ENCODE results near the gene CALML5.

Gene CALML5

GRCh38 chr10:5460468-5461202, 38.7 kb downstream of the CALML5 start:
- H3K9ac ChIP-seq (ENCODE audit: low read length): no peak overlapping the region
- peaks cover 25% of the 10 kb centered on the region; the same call in 1 of the 2 replicates for H3K36me3 ChIP-seq (ENCODE audit: low read length)
- no peaks in the 10 kb centered on the region for H3K9me2 ChIP-seq (replicated peaks; ENCODE audit: insufficient read depth, low read length)
- TF ChIP-seq CTCF (IDR thresholded peaks at IDR 0.05; ENCODE audit: insufficient read depth, low read length, poor library complexity, severe bottlenecking) (no peak), EZH2phosphoT487 (conservative IDR thresholded peaks at IDR 0.05; ENCODE audit: low read length) (no peak)
- no peak overlapping the region for H3K4me2 ChIP-seq (ENCODE audit: low read depth, low read length, poor library complexity, severe bottlenecking)
- no peaks in the 10 kb centered on the region for H3K27me3 ChIP-seq (ENCODE audit: low read length)
- no peak overlapping the region for H2AFZ ChIP-seq (ENCODE audit: low read depth, low read length, severe bottlenecking)
- H4K20me1 ChIP-seq (ENCODE audit: low read depth, low read length): no peaks in the 10 kb centered on the region
- no peaks in the 10 kb centered on the region for H3F3A ChIP-seq (ENCODE audit: insufficient read depth)
- H3K9me3 ChIP-seq (ENCODE audit: insufficient read depth, low read length): no peaks in the 10 kb centered on the region
- H3K4me3 ChIP-seq (ENCODE audit: insufficient read depth, low read length, poor library complexity, severe bottlenecking): no peak overlapping the region
- H3K79me2 ChIP-seq (ENCODE audit: insufficient read depth, low read length): no peaks in the 10 kb centered on the region
- no peak overlapping the region for H3K27ac ChIP-seq (ENCODE audit: low read depth, low read length)

GRCh38 chr10:5458949-5459747, 40.2 kb downstream of the CALML5 start:
- Histone ChIP-seq H3K9ac (ENCODE audit: low read length) (no peak overlapping the region), H3K9me3 (ENCODE audit: insufficient read depth, low read length) (no peaks in the 10 kb centered on the region), H3K36me3 (ENCODE audit: low read length) (peaks cover 36% of the 10 kb centered on the region; the same call in 1 of the 2 replicates), H4K20me1 (ENCODE audit: low read depth, low read length) (no peaks in the 10 kb centered on the region), H3K4me3 (ENCODE audit: insufficient read depth, low read length, poor library complexity, severe bottlenecking) (no peak overlapping the region), H3K27me3 (ENCODE audit: low read length) (no peaks in the 10 kb centered on the region), H2AFZ (ENCODE audit: low read depth, low read length, severe bottlenecking) (no peak overlapping the region), H3K4me2 (ENCODE audit: low read depth, low read length, poor library complexity, severe bottlenecking) (no peak overlapping the region), H3F3A (ENCODE audit: insufficient read depth) (no peaks in the 10 kb centered on the region), H3K79me2 (ENCODE audit: insufficient read depth, low read length) (no peaks in the 10 kb centered on the region), H3K9me2 (replicated peaks; ENCODE audit: insufficient read depth, low read length) (no peaks in the 10 kb centered on the region), H3K27ac (ENCODE audit: low read depth, low read length) (no peak overlapping the region)
- TF ChIP-seq EZH2phosphoT487 (conservative IDR thresholded peaks at IDR 0.05; ENCODE audit: low read length) (no peak), CTCF (IDR thresholded peaks at IDR 0.05; ENCODE audit: insufficient read depth, low read length, poor library complexity, severe bottlenecking) (no peak)

GRCh38 chr10:5458425-5458824, 40.9 kb downstream of the CALML5 start:
- peaks cover 36% of the 10 kb centered on the region; the same call in 1 of the 2 replicates for H3K36me3 ChIP-seq (ENCODE audit: low read length)

More at GRCh38 chr10:5458425-5458824, 40.9 kb downstream of the CALML5 start:
- TF ChIP-seq EZH2phosphoT487 (conservative IDR thresholded peaks at IDR 0.05; ENCODE audit: low read length) (no peak), CTCF (IDR thresholded peaks at IDR 0.05; ENCODE audit: insufficient read depth, low read length, poor library complexity, severe bottlenecking) (no peak)
- Histone ChIP-seq H3K9me3 (ENCODE audit: insufficient read depth, low read length) (no peaks in the 10 kb centered on the region), H3K79me2 (ENCODE audit: insufficient read depth, low read length) (no peaks in the 10 kb centered on the region), H3F3A (ENCODE audit: insufficient read depth) (no peaks in the 10 kb centered on the region), H4K20me1 (ENCODE audit: low read depth, low read length) (no peaks in the 10 kb centered on the region), H3K27ac (ENCODE audit: low read depth, low read length) (no peak overlapping the region), H3K9ac (ENCODE audit: low read length) (no peak overlapping the region), H3K4me2 (ENCODE audit: low read depth, low read length, poor library complexity, severe bottlenecking) (no peak overlapping the region), H3K4me3 (ENCODE audit: insufficient read depth, low read length, poor library complexity, severe bottlenecking) (no peak overlapping the region), H2AFZ (ENCODE audit: low read depth, low read length, severe bottlenecking) (no peak overlapping the region), H3K27me3 (ENCODE audit: low read length) (no peaks in the 10 kb centered on the region), H3K9me2 (replicated peaks; ENCODE audit: insufficient read depth, low read length) (no peaks in the 10 kb centered on the region)
